ENCODE results near the gene ARHGEF10L. TPM values are rescaled to one million over a fixed set of nuclear protein-coding genes. Genes with fewer than 3 reads are reported as not detected.

The ARHGEF10L gene
- total RNA-seq, 6 experiments from 2014 or later = 11.1 to 29.0 (median 26.7) TPM

- no peak for DNase-seq
- H3K27me3 Mint-ChIP-seq (ENCODE audit: insufficient read depth) = peaks cover 4% of the 10 kb centered on the region
- H3K4me3 Mint-ChIP-seq = no peak overlapping the region
- H3K27ac Mint-ChIP-seq = no peak overlapping the region
- H3K9me3 Mint-ChIP-seq = no peaks in the 10 kb centered on the region
- H3K36me3 Mint-ChIP-seq (ENCODE audit: low read depth) = peaks cover 11% of the 10 kb centered on the region; the same call in 1 of the 2 replicates
- peaks cover 7% of the 10 kb centered on the region for H3K4me1 Mint-ChIP-seq (ENCODE audit: low read depth)
- TF ChIP-seq CTCF (IDR thresholded peaks at IDR 0.05) = no peak
Measured at GRCh38 chr1:17697458-17697857, 158.0 kb downstream of the ARHGEF10L start.

DNA sequence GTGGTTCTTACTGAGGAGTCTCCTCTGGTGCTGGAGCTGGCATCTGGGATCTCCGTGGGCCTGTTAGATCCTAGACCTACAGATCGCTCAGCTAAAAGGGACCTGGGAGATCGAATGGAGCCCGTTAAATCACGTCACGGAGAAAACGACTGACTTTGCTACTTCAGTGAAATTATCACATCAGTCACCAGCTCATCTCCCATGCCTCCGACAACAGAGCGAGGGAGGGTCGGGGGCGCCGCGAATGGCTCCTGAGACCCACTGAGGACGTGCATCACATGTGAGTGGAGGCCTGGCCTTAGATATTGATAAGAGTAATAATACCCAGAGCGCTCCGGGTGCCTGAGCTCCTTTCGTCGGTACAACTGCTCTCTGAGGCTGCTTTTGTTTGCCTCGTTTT lies 160.1 kb downstream of the ARHGEF10L start:
- TF ChIP-seq CTCF (IDR thresholded peaks at IDR 0.05) = no peak
- Mint-ChIP-seq H3K4me1 (ENCODE audit: low read depth) (peaks cover 7% of the 10 kb centered on the region), H3K9me3 (no peaks in the 10 kb centered on the region), H3K27ac (no peak overlapping the region), H3K4me3 (no peak overlapping the region), H3K27me3 (ENCODE audit: insufficient read depth) (peaks cover 10% of the 10 kb centered on the region), H3K36me3 (ENCODE audit: low read depth) (no peaks in the 10 kb centered on the region)
- no peak for DNase-seq

DNA sequence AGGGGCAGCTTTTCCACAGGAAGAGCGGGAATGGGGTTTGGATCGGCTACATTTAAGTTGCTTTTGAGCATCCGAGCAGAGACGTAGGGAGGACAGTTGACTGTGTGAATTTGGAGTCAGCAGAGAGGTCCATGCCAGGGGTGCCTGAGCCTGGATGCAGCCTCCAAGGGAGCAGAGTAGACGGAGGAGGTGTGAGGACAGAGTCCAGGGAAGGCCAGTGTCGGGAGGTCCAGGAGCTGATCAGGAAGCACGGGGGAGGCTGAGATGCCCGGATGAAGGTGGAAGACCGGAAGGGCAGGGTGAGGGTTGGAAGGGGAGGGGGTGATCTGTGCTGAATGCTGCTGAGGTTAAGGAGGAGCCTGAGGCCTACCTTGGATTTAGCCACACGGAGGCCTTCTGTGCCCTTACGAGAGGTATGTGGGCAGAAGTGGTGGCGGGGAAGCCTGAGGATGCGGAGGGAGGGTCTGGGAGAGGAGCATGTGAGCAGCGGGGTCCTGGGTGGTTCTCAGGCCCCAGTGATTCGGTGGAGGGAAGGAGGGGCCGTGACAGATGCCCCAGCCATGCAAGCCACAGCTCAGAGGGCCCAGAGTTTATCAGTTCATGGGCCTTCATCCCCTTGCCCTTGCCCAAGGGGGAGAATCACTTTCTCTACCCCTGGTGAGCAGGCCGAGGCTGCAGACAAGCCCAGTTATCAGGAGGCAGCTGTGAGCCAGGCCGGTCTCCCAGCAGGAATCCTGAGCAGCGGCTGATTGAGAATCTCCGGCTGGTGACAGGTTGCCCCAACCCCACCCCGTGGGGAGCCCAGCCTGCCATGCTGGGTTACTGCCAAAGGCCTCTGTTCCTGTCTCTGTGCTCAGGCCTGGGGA lies 161.7 kb downstream of the ARHGEF10L start:
- Mint-ChIP-seq H3K27ac (no peak overlapping the region), H3K27me3 (ENCODE audit: insufficient read depth) (peaks cover 20% of the 10 kb centered on the region)
- DNase-seq = no peak

DNA sequence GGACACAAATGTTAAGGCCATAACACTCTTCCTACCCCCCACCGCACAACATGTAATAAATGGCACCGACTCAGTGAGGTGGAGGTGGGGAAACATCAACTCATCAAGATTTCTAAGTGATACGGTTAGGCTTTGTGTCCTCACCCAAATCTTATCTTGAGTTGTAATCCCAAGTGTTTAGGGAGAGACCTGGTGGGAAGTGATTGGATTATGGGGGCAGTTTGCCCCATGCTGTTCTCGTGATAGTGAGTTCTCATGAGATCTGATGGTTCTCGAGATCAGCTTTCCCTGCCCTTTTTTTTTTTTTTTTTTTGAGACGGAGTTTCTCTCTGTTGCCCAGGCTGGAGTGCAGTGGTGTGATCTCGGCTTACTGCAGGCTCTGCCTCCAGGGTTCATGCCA lies 164.7 kb downstream of the ARHGEF10L start:
- H3K27ac Mint-ChIP-seq = no peak overlapping the region
- H3K27me3 Mint-ChIP-seq (ENCODE audit: insufficient read depth) = peaks cover 18% of the 10 kb centered on the region
- no peak for DNase-seq
- no peaks in the 10 kb centered on the region for H3K36me3 Mint-ChIP-seq (ENCODE audit: low read depth)
- no peaks in the 10 kb centered on the region for H3K9me3 Mint-ChIP-seq
- H3K4me1 Mint-ChIP-seq (ENCODE audit: low read depth) = no peaks in the 10 kb centered on the region
- H3K4me3 Mint-ChIP-seq = no peak overlapping the region
- no peak for TF ChIP-seq CTCF (IDR thresholded peaks at IDR 0.05)

More for the DNA sequence above, 161.7 kb downstream of the ARHGEF10L start:
- H3K9me3 Mint-ChIP-seq = no peaks in the 10 kb centered on the region
- TF ChIP-seq CTCF (IDR thresholded peaks at IDR 0.05) = no peak
- H3K4me3 Mint-ChIP-seq = no peak overlapping the region
- H3K4me1 Mint-ChIP-seq (ENCODE audit: low read depth) = peaks cover 5% of the 10 kb centered on the region
- no peaks in the 10 kb centered on the region for H3K36me3 Mint-ChIP-seq (ENCODE audit: low read depth)

DNA sequence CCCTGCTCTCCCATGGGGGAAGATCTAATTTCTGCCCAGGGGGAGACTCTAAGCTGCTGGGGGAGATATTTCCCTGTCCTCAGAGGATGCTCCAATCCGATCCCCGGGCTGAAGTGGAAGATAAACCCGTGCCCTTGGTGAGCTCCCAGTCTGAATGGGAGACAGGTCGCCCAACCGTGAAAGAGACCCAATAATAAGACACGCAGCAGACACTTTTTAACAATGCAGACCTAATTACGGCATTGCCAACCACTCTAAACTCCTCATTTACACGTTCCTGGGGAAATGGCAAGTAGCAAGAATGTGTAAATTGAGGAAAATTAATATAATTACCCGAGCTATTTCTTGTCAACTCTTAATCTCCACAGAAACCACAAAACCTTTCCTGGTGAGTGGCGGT lies 166.9 kb downstream of the ARHGEF10L start:
- Mint-ChIP-seq H3K36me3 (ENCODE audit: low read depth) (no peaks in the 10 kb centered on the region), H3K4me3 (no peak overlapping the region), H3K9me3 (peaks cover 4% of the 10 kb centered on the region; the same call in 1 of the 2 replicates), H3K27me3 (ENCODE audit: insufficient read depth) (peaks cover 18% of the 10 kb centered on the region), H3K27ac (no peak overlapping the region), H3K4me1 (ENCODE audit: low read depth) (no peaks in the 10 kb centered on the region)
- no peak for DNase-seq
- no peak for TF ChIP-seq CTCF (IDR thresholded peaks at IDR 0.05)

Measured in HFFc6 (cell line).